DND-41 (cell line): Measurements from ENCODE around the gene CTNNA1.

ENCODE experiments used
- CTCF ChIP-seq: IDR thresholded peaks from 2 replicates; pipeline ENCODE4 v1.5.1; 2012; ENCODE audit warnings: borderline replicate concordance, low read length, moderate library complexity, mild to moderate bottlenecking; ENCODE audit not compliant: poor library complexity, severe bottlenecking; ENCODE audit errors: extremely low read depth
- EZH2 ChIP-seq: IDR thresholded peaks from 3 replicates; pipeline ENCODE4 v1.6.1; 2012; ENCODE audit warnings: borderline replicate concordance, low read depth, mild to moderate bottlenecking, moderate library complexity, low read length, inconsistent platforms; ENCODE audit not compliant: severe bottlenecking

GRCh38 chr5:138947780-138948179 is 194.6 kb downstream of the CTNNA1 start:
- TF ChIP-seq CTCF = no peak
- no peak for TF ChIP-seq EZH2
